Type B pancreatic cell (in vitro differentiated cells): Measurements from ENCODE around the gene PGM5. TPM values are rescaled to one million over a fixed set of nuclear protein-coding genes. Genes with fewer than 3 reads are reported as not detected.
"Not testable (repeated sequence)": the region's sequence is repeated elsewhere in the genome, so short reads cannot be mapped to it uniquely, and the experiment has no call there.

Experiments used
- DNase-seq: peaks from one replicate; pipeline ENCODE4 v3.0.0; 2021; ENCODE audit warnings: mixed read lengths; ENCODE audit not compliant: unreplicated experiment; ENCODE audit errors: extremely low spot score
- H3K27ac Mint-ChIP-seq: 2 replicates; pipeline ENCODE4 v1.8.0; 2021; ENCODE audit warnings: mild to moderate bottlenecking, mixed read lengths
- H3K27me3 Mint-ChIP-seq: 2 replicates; pipeline ENCODE4 v1.8.0; 2021; ENCODE audit warnings: mixed read lengths
- H3K36me3 Mint-ChIP-seq: 2 replicates; pipeline ENCODE4 v1.8.0; 2021; ENCODE audit warnings: mixed read lengths
- H3K4me1 Mint-ChIP-seq: one replicate; pipeline ENCODE4 v1.8.0; 2021; ENCODE audit warnings: mixed read lengths; ENCODE audit not compliant: unreplicated experiment
- H3K4me3 Mint-ChIP-seq: 2 replicates; pipeline ENCODE4 v1.8.0; 2021; ENCODE audit warnings: mild to moderate bottlenecking, mixed read lengths
- H3K9me3 Mint-ChIP-seq: 2 replicates; pipeline ENCODE4 v1.8.0; 2021; ENCODE audit warnings: mixed read lengths
- long read RNA-seq: library from polyadenylated mRNA; unstranded; transcript quantifications from one replicate; pipeline ENCODE4 v2.0.0, GENCODE V29; 2020
- total RNA-seq: library from RNA; stranded (reverse); gene quantifications from 2 replicates; pipeline ENCODE4 v1.2.1, GENCODE V29; 2021; ENCODE audit warnings: low replicate concordance

PGM5 gene
- total RNA-seq = 5.8 and 21.2 TPM in 2 replicates
- long read RNA-seq, partial matches to known transcripts = 2 of 3 reads
- long read RNA-seq, other reads (novel, unspliced or antisense) = 1 of 3 reads

- Mint-ChIP-seq H3K27ac (peak within 1 kb of the TSS; percentile 7), H3K27me3 (peaks cover 54% of the 10 kb centered on the region)
- H3K4me1 Mint-ChIP-seq = not testable (repeated sequence)
These were observed at the start of gene PGM5 for GRCh38 chr9:68356380-68357118. PGM5 (plus strand) TSS chr9:68356611; CDS start chr9:68357128, 517 bp downstream.

GRCh38 chr9:68307127-68307526 lies 49.3 kb upstream of the PGM5 start:
- not testable (repeated sequence) for H3K27me3 Mint-ChIP-seq, H3K27ac Mint-ChIP-seq, H3K4me3 Mint-ChIP-seq, H3K4me1 Mint-ChIP-seq, DNase-seq, H3K9me3 Mint-ChIP-seq, H3K36me3 Mint-ChIP-seq

More at GRCh38 chr9:68356380-68357118, at the start of gene PGM5:
- H3K4me3 Mint-ChIP-seq = peak within 1 kb of the TSS; percentile 87
- DNase-seq, H3K9me3 Mint-ChIP-seq, H3K36me3 Mint-ChIP-seq: not testable (repeated sequence)

GRCh38 chr9:68307654-68308053 lies 48.8 kb upstream of the PGM5 start:
- not testable (repeated sequence) for H3K36me3 Mint-ChIP-seq, DNase-seq, H3K4me1 Mint-ChIP-seq, H3K9me3 Mint-ChIP-seq, H3K27ac Mint-ChIP-seq, H3K4me3 Mint-ChIP-seq, H3K27me3 Mint-ChIP-seq

DNA sequence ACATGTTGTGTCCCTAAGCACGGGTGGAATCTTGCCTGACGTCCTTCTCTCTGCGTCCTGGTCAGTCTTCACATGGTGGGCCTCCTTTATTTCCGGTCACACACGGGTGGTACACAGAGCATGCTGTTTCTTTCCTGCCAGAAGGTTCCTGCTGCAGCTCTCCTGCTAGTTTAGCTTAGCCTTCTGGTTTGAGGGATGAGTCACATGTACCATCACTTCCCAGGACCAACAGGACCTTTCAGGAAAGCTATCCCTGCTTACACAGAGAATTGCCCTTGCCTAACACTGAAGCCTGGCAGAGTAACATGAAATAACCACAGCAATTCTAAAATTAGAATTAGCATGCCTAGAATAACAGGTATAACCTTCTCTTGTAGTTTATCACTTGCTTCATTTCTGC lies 45.2 kb upstream of the PGM5 start:
- H3K27ac Mint-ChIP-seq, H3K4me1 Mint-ChIP-seq, H3K36me3 Mint-ChIP-seq, H3K4me3 Mint-ChIP-seq, H3K9me3 Mint-ChIP-seq, DNase-seq, H3K27me3 Mint-ChIP-seq: not testable (repeated sequence)

GRCh38 chr9:68318209-68318608 lies 38.2 kb upstream of the PGM5 start:
- not testable (repeated sequence) for H3K9me3 Mint-ChIP-seq, DNase-seq, H3K27me3 Mint-ChIP-seq, H3K4me1 Mint-ChIP-seq, H3K36me3 Mint-ChIP-seq, H3K27ac Mint-ChIP-seq, H3K4me3 Mint-ChIP-seq

- H3K36me3 Mint-ChIP-seq, H3K27me3 Mint-ChIP-seq, H3K4me1 Mint-ChIP-seq, DNase-seq, H3K9me3 Mint-ChIP-seq, H3K4me3 Mint-ChIP-seq, H3K27ac Mint-ChIP-seq: not testable (repeated sequence)
These were observed 32.7 kb upstream of the PGM5 start for GRCh38 chr9:68323749-68324148.

DNA sequence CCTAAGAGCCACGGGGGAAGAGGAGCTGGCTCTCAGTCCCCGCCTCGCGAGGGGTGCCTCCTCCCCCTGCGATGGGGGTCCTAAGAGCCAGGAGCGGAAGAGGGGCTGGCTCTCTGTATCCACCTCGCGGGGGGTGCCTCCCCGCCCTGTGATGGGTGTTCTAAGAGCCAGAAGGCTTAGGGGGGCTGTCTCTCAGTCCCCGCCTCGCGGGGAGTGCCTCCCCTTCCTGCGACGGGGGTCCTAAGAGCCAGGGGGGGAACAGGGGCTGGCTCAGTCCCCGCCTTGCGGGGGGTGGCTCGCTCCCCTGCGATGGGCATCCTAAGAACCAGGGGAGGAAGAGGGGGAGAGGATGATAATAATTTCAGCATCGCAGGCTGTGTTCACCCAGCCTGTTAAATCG lies 31.9 kb upstream of the PGM5 start:
- DNase-seq, H3K36me3 Mint-ChIP-seq, H3K27ac Mint-ChIP-seq, H3K4me1 Mint-ChIP-seq, H3K27me3 Mint-ChIP-seq, H3K4me3 Mint-ChIP-seq, H3K9me3 Mint-ChIP-seq: not testable (repeated sequence)

DNA sequence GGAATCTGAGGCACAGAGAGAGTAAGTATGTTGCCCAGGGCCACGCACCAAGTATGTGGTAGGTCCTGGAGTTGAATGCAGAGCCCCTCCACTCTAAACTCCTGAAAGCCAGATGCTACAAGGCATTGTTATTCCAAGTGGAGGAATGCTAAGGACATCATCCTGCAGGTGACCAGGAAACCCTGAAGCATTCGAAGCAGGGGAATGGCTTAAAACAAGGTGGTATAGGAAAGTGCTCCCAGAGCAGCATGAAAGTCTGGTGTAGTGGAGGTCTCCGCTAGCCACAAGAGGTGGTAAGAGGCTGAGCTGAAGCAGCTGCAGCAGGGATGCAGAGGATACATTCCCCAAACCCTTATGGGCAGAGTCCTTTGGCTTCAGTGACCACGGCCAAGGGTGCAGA lies 27.3 kb upstream of the PGM5 start:
- DNase-seq, H3K4me3 Mint-ChIP-seq, H3K27me3 Mint-ChIP-seq, H3K4me1 Mint-ChIP-seq, H3K27ac Mint-ChIP-seq, H3K9me3 Mint-ChIP-seq, H3K36me3 Mint-ChIP-seq: not testable (repeated sequence)

- not testable (repeated sequence) for H3K36me3 Mint-ChIP-seq, H3K4me1 Mint-ChIP-seq, H3K27me3 Mint-ChIP-seq, H3K9me3 Mint-ChIP-seq, H3K27ac Mint-ChIP-seq, H3K4me3 Mint-ChIP-seq, DNase-seq
These were observed 25.8 kb upstream of the PGM5 start for GRCh38 chr9:68330531-68331173.

GRCh38 chr9:68332122-68332521 lies 24.3 kb upstream of the PGM5 start:
- not testable (repeated sequence) for H3K27me3 Mint-ChIP-seq, H3K4me3 Mint-ChIP-seq

GRCh38 chr9:68335935-68336334 lies 20.5 kb upstream of the PGM5 start:
- not testable (repeated sequence) for H3K27ac Mint-ChIP-seq, H3K27me3 Mint-ChIP-seq, H3K4me3 Mint-ChIP-seq, H3K4me1 Mint-ChIP-seq, H3K9me3 Mint-ChIP-seq, DNase-seq, H3K36me3 Mint-ChIP-seq

More at GRCh38 chr9:68332122-68332521, 24.3 kb upstream of the PGM5 start:
- not testable (repeated sequence) for H3K9me3 Mint-ChIP-seq, H3K36me3 Mint-ChIP-seq, DNase-seq, H3K4me1 Mint-ChIP-seq, H3K27ac Mint-ChIP-seq

GRCh38 chr9:68336639-68337339 lies 19.6 kb upstream of the PGM5 start:
- not testable (repeated sequence) for H3K4me3 Mint-ChIP-seq, H3K27ac Mint-ChIP-seq, H3K4me1 Mint-ChIP-seq, H3K27me3 Mint-ChIP-seq, DNase-seq, H3K36me3 Mint-ChIP-seq, H3K9me3 Mint-ChIP-seq

DNA sequence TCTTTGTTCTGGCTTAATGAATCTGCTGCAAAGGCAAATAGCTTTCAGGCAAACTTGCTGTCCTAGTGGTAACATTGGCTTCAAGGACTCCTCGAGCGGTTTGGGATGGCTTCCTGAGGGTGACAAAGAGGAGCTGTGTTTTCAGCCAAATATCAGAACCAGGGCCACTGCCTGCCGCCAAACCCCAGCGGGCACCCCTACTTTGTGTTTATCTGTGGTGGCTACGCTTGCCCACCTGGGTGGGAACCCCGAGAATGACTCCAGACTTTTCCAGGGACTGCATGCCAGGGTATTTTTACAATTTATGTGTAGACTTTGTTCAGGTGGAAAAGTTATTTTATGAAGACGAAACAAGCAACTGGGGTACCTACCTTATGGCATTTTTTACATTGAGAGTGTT lies 18.4 kb upstream of the PGM5 start:
- not testable (repeated sequence) for H3K4me1 Mint-ChIP-seq, H3K36me3 Mint-ChIP-seq, H3K4me3 Mint-ChIP-seq, DNase-seq, H3K27me3 Mint-ChIP-seq, H3K9me3 Mint-ChIP-seq, H3K27ac Mint-ChIP-seq
